HepG2 (cell line): Measurements from ENCODE around the gene CLEC20A. TPM values are rescaled to one million over a fixed set of nuclear protein-coding genes. Genes with fewer than 3 reads are reported as not detected.
A peak's percentile ranks its signal among the peaks of the same experiment; 100 is the strongest.

Source experiments
- CHD4 ChIP-seq: fragments of 200-600 bp; sonication (generic); IDR thresholded peaks from 2 replicates; pipeline ENCODE4 v1.7.0; 2017; ENCODE audit warnings: mild to moderate bottlenecking, low read length, borderline replicate concordance
- GLI4 ChIP-seq: sonication (generic); formaldehyde crosslinking; IDR thresholded peaks from 2 replicates; pipeline ENCODE4 v1.5.1; 2020; ENCODE audit warnings: missing genetic modification reagents, mild to moderate bottlenecking, moderate library complexity, borderline replicate concordance
- HOXD1 ChIP-seq: sonication (generic); formaldehyde crosslinking; IDR thresholded peaks from 2 replicates; pipeline ENCODE4 v1.5.0; 2020; ENCODE audit warnings: missing genetic modification reagents
- MAZ ChIP-seq, 2 experiments: sonication (generic) in 1 of 2; formaldehyde crosslinking in 1 of 2; IDR thresholded peaks; 2 replicates each; pipeline versions ENCODE4 v1.5.0 to v1.6.1; 2012 to 2020; ENCODE audit warnings: low read depth in 2 of 2, mild to moderate bottlenecking in 2 of 2, borderline replicate concordance in 1 of 2, improper control_type of control experiment in 1 of 2, low read length in 1 of 2, missing genetic modification reagents in 1 of 2, moderate library complexity in 1 of 2
- MED1 ChIP-seq: sonication (generic); formaldehyde crosslinking; IDR thresholded peaks from 2 replicates; pipeline ENCODE4 v1.4.0; 2020; ENCODE audit warnings: missing genetic modification reagents
- PHF5A ChIP-seq: IDR thresholded peaks from one replicate; pipeline ENCODE4 v1.6.1; 2018; ENCODE audit warnings: low read depth, missing genetic modification reagents; ENCODE audit not compliant: unreplicated experiment
- TARDBP ChIP-seq: sonication (generic); formaldehyde crosslinking; IDR thresholded peaks from 2 replicates; pipeline ENCODE4 v1.8.0; 2022; ENCODE audit warnings: mild to moderate bottlenecking, missing genetic modification reagents
- ZNF225 ChIP-seq: sonication (generic); formaldehyde crosslinking; IDR thresholded peaks from 2 replicates; pipeline ENCODE4 v1.4.0; 2020; ENCODE audit warnings: mild to moderate bottlenecking, missing genetic modification reagents
- ZNF234 ChIP-seq: sonication (generic); formaldehyde crosslinking; conservative IDR thresholded peaks from 2 replicates; pipeline ENCODE4 v1.5.1; 2020; ENCODE audit warnings: mild to moderate bottlenecking, missing genetic modification reagents
- ZSCAN9 ChIP-seq: IDR thresholded peaks from 2 replicates; pipeline ENCODE4 v1.6.1; 2016; ENCODE audit warnings: borderline replicate concordance
- polyA plus RNA-seq, 8 experiments: library from polyadenylated mRNA; depleted of rRNA in 3 of 8; stranded (reverse) in 7 of 8; unstranded in 1 of 8; fragments of >200 nt; fragmentation: Illumina TruSeq in 4 of 8; extraction: Trizol in 4 of 8; gene quantifications; 2 replicates each; pipeline versions ENCODE4 v1.2.1 to v1.2.3, GENCODE V29; 2011 to 2016; ENCODE audit warnings: low read depth in 4 of 8, missing spikeins in 1 of 8, mixed read lengths in 1 of 8; ENCODE audit not compliant: insufficient read depth in 1 of 8
- total RNA-seq, 5 experiments: library from RNA; depleted of rRNA; stranded (reverse); fragments of >200 nt; fragmentation: Illumina TruSeq; extraction: Trizol; gene quantifications; 2 replicates each; pipeline ENCODE4 v1.2.3, GENCODE V29; 2016; ENCODE audit warnings: low read depth in 1 of 5
- TF ChIP-seq, protein P1 (sequence below): IDR thresholded peaks from 2 replicates; pipeline ENCODE4 v1.4.0; 2020; ENCODE audit warnings: mild to moderate bottlenecking, missing genetic modification reagents
- TF ChIP-seq, protein P2 (sequence below): sonication (generic); formaldehyde crosslinking; IDR thresholded peaks from 2 replicates; pipeline ENCODE4 v1.4.0; 2020; ENCODE audit warnings: missing genetic modification reagents
- TF ChIP-seq, protein P3 (sequence below), 2 experiments: IDR thresholded peaks; 2 replicates each; pipeline ENCODE4 v1.6.1; 2011 to 2012; ENCODE audit warnings: low read length in 2 of 2, borderline replicate concordance in 1 of 2, low read depth in 1 of 2, mild to moderate bottlenecking in 1 of 2, moderate library complexity in 1 of 2
- TF ChIP-seq, protein P4 (sequence below): sonication (generic); formaldehyde crosslinking; IDR thresholded peaks from 2 replicates; pipeline ENCODE4 v1.8.1; 2022; ENCODE audit warnings: low read depth, mild to moderate bottlenecking, missing genetic modification reagents

CLEC20A gene
- total and polyA plus RNA-seq, 2 of the 13 experiments (the other 11 are each of a cell fraction or from before 2014, with no cell fraction given): not detected

DNA sequence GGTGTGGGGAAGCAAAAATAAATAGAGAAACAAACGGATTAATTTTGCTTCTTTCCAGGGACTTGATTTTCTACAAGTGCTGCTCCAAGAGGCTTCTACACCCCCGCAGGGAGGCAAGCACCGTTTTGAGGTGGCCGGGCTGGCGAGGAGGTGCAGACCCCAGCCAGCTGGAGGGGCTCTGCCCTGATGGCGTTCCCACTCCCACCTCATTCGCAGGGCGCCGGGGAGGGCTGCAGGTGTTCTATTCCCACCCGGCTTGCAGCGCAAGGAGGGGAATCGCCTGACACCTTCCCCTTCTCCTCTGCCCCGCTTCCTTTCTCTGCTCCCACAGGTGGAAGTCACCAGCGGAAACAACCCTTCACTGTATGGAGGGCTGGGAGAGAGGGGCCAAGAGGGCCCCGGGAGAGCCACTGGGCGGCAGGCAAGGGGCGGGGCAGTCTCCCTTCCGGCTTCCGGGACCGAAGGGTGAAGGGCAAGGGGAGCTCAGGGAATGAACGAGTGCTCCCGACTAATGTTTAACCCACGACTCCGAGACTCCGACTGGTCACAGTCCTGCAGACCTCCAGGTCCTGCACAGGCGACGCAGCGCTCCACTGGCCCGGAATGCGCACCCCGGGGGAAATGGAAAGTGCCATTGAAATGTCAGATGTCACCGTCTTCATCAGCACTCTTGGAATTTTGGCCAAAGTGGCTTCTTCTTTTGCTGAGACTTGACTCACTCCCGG, 45.2 kb upstream of the CLEC20A start (continued):
- TF ChIP-seq, protein P1, sequence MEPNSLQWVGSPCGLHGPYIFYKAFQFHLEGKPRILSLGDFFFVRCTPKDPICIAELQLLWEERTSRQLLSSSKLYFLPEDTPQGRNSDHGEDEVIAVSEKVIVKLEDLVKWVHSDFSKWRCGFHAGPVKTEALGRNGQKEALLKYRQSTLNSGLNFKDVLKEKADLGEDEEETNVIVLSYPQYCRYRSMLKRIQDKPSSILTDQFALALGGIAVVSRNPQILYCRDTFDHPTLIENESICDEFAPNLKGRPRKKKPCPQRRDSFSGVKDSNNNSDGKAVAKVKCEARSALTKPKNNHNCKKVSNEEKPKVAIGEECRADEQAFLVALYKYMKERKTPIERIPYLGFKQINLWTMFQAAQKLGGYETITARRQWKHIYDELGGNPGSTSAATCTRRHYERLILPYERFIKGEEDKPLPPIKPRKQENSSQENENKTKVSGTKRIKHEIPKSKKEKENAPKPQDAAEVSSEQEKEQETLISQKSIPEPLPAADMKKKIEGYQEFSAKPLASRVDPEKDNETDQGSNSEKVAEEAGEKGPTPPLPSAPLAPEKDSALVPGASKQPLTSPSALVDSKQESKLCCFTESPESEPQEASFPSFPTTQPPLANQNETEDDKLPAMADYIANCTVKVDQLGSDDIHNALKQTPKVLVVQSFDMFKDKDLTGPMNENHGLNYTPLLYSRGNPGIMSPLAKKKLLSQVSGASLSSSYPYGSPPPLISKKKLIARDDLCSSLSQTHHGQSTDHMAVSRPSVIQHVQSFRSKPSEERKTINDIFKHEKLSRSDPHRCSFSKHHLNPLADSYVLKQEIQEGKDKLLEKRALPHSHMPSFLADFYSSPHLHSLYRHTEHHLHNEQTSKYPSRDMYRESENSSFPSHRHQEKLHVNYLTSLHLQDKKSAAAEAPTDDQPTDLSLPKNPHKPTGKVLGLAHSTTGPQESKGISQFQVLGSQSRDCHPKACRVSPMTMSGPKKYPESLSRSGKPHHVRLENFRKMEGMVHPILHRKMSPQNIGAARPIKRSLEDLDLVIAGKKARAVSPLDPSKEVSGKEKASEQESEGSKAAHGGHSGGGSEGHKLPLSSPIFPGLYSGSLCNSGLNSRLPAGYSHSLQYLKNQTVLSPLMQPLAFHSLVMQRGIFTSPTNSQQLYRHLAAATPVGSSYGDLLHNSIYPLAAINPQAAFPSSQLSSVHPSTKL: peak; percentile 79
- TF ChIP-seq GLI4 (0 out of 2 replicates have a peak, but pooled peaks have one; percentile 13), CHD4 (no peak), ZSCAN9 (CRISPR knock-in tag) (0 out of 2 replicates have a peak, but pooled peaks have one; percentile 42), MED1 (CRISPR knock-in tag) (peak; percentile 85), HOXD1 (CRISPR knock-in tag) (peak; percentile 91), MAZ (IDR thresholded peaks at IDR 0.05; ENCODE audit: borderline replicate concordance, low read depth, low read length) (peak; percentile 41; the same call in 1 of the 2 replicates), MAZ (CRISPR knock-in tag; IDR thresholded peaks at IDR 0.05; ENCODE audit: low read depth) (peak; percentile 62), TARDBP (CRISPR knock-in tag) (peak; percentile 22; the same call in 1 of the 2 replicates), ZNF234 (CRISPR knock-in tag) (no peak), PHF5A (no peak), ZNF225 (CRISPR knock-in tag) (no peak)
- TF ChIP-seq, protein P2, sequence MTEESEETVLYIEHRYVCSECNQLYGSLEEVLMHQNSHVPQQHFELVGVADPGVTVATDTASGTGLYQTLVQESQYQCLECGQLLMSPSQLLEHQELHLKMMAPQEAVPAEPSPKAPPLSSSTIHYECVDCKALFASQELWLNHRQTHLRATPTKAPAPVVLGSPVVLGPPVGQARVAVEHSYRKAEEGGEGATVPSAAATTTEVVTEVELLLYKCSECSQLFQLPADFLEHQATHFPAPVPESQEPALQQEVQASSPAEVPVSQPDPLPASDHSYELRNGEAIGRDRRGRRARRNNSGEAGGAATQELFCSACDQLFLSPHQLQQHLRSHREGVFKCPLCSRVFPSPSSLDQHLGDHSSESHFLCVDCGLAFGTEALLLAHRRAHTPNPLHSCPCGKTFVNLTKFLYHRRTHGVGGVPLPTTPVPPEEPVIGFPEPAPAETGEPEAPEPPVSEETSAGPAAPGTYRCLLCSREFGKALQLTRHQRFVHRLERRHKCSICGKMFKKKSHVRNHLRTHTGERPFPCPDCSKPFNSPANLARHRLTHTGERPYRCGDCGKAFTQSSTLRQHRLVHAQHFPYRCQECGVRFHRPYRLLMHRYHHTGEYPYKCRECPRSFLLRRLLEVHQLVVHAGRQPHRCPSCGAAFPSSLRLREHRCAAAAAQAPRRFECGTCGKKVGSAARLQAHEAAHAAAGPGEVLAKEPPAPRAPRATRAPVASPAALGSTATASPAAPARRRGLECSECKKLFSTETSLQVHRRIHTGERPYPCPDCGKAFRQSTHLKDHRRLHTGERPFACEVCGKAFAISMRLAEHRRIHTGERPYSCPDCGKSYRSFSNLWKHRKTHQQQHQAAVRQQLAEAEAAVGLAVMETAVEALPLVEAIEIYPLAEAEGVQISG (CRISPR knock-in tag): peak; percentile 72
- TF ChIP-seq, protein P3, sequence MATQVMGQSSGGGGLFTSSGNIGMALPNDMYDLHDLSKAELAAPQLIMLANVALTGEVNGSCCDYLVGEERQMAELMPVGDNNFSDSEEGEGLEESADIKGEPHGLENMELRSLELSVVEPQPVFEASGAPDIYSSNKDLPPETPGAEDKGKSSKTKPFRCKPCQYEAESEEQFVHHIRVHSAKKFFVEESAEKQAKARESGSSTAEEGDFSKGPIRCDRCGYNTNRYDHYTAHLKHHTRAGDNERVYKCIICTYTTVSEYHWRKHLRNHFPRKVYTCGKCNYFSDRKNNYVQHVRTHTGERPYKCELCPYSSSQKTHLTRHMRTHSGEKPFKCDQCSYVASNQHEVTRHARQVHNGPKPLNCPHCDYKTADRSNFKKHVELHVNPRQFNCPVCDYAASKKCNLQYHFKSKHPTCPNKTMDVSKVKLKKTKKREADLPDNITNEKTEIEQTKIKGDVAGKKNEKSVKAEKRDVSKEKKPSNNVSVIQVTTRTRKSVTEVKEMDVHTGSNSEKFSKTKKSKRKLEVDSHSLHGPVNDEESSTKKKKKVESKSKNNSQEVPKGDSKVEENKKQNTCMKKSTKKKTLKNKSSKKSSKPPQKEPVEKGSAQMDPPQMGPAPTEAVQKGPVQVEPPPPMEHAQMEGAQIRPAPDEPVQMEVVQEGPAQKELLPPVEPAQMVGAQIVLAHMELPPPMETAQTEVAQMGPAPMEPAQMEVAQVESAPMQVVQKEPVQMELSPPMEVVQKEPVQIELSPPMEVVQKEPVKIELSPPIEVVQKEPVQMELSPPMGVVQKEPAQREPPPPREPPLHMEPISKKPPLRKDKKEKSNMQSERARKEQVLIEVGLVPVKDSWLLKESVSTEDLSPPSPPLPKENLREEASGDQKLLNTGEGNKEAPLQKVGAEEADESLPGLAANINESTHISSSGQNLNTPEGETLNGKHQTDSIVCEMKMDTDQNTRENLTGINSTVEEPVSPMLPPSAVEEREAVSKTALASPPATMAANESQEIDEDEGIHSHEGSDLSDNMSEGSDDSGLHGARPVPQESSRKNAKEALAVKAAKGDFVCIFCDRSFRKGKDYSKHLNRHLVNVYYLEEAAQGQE (IDR thresholded peaks at IDR 0.05; ENCODE audit: borderline replicate concordance in 1 of 2, low read depth in 1 of 2, low read length in 2 of 2): peak in 1 of 2 experiments; percentile 12; a peak in 1 of 4 replicates
- TF ChIP-seq, protein P4, sequence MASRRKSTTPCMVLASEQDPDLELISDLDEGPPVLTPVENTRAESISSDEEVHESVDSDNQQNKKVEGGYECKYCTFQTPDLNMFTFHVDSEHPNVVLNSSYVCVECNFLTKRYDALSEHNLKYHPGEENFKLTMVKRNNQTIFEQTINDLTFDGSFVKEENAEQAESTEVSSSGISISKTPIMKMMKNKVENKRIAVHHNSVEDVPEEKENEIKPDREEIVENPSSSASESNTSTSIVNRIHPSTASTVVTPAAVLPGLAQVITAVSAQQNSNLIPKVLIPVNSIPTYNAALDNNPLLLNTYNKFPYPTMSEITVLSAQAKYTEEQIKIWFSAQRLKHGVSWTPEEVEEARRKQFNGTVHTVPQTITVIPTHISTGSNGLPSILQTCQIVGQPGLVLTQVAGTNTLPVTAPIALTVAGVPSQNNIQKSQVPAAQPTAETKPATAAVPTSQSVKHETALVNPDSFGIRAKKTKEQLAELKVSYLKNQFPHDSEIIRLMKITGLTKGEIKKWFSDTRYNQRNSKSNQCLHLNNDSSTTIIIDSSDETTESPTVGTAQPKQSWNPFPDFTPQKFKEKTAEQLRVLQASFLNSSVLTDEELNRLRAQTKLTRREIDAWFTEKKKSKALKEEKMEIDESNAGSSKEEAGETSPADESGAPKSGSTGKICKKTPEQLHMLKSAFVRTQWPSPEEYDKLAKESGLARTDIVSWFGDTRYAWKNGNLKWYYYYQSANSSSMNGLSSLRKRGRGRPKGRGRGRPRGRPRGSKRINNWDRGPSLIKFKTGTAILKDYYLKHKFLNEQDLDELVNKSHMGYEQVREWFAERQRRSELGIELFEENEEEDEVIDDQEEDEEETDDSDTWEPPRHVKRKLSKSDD (CRISPR knock-in tag): 0 out of 2 replicates have a peak, but pooled peaks have one; percentile 49
